ENCODE measurements around the gene MFNG.
"Not testable (repeated sequence)": the region's sequence is repeated elsewhere in the genome, so short reads cannot be mapped to it uniquely, and the experiment has no call there.

Gene MFNG

GRCh38 chr22:37473437-37473946, 12.7 kb downstream of the MFNG start:
- DNase-seq (ENCODE audit: low read depth): no peak

DNA sequence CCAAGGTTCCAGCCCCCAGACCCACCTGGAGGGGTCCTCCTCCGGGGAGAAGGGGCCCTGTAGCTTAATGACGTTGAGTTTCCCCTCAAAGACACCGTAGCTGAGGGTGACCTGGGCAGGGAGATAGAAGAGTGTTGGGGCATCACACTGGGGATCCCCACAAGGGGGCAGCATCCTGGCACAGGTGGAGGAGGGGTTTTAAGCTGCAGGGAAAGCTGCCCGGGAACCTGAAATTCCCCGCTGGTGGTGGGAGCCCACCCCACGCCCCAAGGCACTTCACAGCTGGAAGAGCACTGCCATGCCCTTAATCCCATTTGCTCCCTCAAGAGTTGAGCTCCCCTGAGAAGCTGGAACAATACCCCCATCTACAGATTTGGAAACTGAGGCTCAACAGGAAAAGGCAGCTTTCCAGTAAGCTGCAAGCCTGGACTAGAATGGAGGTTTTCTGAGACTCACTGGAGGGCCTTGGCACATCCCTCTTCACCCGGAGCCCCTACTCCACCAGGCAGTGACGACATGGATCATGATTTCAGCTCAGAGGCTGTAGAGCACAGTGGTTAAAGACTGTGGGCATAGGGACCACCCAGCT, 13.7 kb downstream of the MFNG start:
- peak; percentile 32 for DNase-seq (ENCODE audit: low read depth)

GRCh38 chr22:37471727-37472417, 14.3 kb downstream of the MFNG start:
- no peak for DNase-seq (ENCODE audit: low read depth)

GRCh38 chr22:37470087-37470445, 16.1 kb downstream of the MFNG start:
- DNase-seq (ENCODE audit: low read depth): no peak

- DNase-seq (ENCODE audit: low read depth): no peak
Measured at GRCh38 chr22:37469416-37470086, 16.6 kb downstream of the MFNG start.

DNA sequence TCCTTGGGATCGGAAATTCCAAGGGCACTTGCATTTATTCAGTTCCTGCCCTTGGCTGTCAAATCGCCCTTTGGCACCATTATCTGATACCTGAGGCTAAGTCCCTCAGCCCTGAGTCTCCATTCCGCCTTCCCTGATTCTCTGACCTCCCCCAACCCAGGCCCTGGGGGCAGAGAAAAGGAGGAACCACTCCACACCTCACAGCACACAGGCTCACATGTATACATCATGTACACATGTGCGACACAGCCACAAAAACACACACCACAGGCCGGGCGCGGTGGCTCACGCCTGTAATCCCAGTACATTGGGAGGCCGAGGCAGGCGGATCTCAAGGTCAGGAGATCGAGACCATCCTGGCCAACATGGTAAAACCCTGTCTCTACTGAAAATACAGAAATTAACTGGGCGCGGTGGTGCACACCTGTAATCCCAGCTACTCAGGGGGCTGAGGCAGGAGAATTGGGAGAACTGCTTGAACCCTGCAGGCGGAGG, 17.9 kb downstream of the MFNG start:
- not testable (repeated sequence) for DNase-seq (ENCODE audit: low read depth)

GRCh38 chr22:37467391-37467955, 18.7 kb downstream of the MFNG start:
- no peak for DNase-seq (ENCODE audit: low read depth)

DNA sequence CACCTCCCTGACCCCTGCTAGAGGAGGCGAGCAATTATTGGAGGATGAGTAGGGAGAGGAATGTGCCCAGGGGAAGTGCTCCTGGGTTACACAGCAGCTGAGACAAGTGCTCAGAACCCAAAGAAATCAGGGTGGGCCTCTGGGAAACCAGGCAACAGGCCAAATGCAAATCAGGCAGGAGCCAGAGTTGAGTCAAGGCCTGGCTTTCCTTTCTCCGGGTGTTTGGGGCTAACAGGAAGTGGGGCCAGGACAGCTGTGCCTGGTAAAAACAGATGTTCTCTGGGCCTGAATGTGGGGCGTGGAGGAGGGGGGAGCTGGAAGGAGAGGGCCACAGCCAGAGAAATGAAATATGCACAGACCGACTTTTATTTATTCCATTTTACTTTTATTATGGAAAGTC, 22.0 kb downstream of the MFNG start:
- DNase-seq (ENCODE audit: low read depth): no peak

DNA sequence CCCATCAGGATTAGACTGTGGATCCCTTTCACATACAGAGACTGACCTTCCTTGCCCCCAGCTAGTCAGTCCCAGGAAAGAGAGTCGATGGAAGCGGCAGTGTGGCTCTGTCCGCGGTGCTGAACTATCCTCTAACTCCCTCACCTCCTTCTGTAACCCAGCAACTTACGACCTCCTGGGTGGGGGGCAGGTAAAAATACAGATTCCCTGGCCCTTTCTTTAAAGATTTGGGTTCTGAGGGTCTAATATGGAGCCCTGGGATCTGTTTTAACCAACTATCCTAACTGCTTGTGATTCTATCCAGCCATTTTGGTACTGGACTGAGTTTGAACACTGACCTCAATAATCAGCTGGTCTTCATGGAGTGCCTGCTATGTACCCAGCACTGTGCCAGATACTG, 23.2 kb downstream of the MFNG start:
- DNase-seq (ENCODE audit: low read depth): no peak

DNA sequence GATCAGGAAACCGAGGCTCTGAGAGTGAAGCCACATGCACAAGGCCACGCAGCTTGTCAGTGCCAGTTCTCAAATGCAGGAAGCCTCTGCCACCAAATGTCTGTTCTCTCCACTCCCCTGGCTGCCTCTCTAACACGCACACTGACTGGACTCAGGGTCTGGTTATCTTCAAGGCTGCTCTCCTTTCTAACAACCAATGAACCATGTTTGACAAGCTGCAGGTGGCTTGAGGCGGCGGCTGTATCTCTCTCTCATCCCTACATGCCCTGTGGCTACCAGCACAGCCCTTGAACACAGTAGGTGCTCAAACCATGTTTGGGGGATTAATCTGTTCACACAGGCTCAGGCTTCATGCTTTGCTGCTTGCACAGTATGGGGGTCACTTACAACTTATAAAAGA, 23.7 kb downstream of the MFNG start:
- DNase-seq (ENCODE audit: low read depth): no peak

GRCh38 chr22:37461961-37462360, 24.2 kb downstream of the MFNG start:
- DNase-seq (ENCODE audit: low read depth): no peak

DNA sequence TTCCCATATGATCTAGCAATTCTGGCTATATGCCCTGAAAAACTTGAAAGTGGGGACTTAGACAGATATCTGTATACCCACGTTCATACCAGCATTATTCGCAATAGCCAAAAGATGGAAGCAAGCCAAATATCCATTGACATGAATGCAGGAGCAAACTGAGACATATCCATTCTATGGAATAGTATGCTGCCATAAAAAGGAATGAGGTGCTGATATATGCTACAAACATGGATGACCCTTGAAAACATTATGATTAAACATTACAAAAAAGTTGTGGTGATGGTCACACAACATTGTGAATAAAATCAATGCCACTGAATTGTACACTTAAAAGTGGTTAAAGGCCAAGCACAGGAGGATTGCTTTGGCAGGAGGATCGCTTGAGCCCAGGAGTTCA, 25.5 kb downstream of the MFNG start:
- no peak for DNase-seq (ENCODE audit: low read depth)

- DNase-seq (ENCODE audit: low read depth): no peak
Measured at GRCh38 chr22:37459206-37459605, 27.0 kb downstream of the MFNG start.

GRCh38 chr22:37457093-37457893, 28.9 kb downstream of the MFNG start:
- DNase-seq (ENCODE audit: low read depth): peak; percentile 64

DNA sequence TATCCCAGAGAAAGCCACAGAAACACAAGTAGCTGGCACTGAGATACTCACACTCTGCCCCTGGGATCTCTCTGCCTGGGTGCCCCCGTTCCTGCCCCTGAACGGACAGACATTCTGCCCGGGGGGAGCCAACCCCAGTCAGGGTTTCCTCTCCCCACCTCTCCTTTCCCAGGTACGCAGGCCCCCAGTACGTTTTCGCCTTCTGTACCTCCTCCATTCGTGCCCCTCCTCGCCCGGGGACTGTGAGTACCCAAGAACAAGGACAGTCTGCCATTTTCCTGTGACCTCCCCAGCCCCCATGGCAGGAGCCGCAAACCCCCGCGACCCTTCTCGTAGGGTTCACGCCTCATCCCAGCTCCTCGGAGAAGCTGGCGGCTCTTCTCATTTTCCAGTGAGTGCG, 29.8 kb downstream of the MFNG start:
- no peak for DNase-seq (ENCODE audit: low read depth)

GRCh38 chr22:37455896-37456295, 30.3 kb downstream of the MFNG start:
- DNase-seq (ENCODE audit: low read depth): no peak

DNA sequence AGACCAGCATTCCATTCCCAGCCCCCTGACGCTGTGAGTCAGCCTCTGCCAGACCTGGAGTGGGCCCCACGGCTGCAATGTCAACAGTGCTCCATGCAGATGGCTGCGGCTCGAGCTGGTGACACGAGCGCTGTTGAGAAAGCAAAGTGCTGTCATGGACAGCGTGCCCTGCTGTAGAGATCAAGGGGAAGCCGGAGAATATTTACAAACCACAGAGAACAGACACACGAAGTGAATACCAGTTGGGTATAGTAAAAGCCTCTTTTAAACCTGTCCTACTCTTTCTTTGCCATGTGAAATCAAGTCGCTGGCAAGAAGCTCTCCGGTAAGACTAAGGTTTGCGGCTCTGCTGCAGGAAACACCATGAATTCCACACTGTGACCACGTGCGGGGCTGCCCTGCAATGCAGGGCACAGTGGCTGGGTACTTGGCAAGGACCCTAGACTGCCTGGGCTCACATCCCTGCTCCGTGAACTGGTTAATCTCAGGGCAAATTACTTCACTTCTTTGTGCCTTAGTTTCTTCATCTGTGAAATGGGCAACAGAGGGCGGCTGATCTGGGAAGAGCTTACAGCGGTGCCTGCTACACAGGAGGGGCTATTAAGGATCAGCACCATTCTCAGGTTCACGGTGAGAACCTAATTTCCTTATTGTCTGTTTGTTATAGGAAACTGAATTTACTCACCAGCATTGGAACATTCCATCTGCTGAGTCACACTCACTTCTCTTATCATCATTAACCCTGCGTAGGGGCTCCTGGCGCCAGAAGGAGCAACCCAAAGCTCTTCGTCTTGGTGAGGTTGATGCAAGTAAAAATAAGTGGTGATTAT, 31.1 kb downstream of the MFNG start:
- DNase-seq (ENCODE audit: low read depth): no peak

- DNase-seq (ENCODE audit: low read depth): no peak
Measured at GRCh38 chr22:37453696-37454095, 32.5 kb downstream of the MFNG start.

DNA sequence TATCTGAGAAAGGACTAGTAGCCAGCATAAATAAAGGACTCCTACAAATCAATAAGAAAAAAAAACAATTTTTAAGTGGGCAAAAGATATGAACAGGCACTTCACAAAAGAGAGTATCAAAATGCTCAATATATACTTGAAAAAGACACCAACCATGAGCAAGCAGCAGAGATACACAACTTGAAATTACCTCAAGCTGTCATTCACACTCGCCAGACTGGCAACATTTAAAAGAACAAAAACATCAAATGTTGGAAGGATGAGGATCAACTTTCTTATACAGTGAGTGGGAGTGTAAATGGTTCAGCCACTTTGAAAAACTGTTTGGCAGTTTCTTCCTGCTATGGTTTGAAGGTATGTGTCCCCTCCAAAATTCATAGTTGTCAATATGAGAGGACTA, 35.0 kb downstream of the MFNG start:
- DNase-seq (ENCODE audit: low read depth): no peak

DNA sequence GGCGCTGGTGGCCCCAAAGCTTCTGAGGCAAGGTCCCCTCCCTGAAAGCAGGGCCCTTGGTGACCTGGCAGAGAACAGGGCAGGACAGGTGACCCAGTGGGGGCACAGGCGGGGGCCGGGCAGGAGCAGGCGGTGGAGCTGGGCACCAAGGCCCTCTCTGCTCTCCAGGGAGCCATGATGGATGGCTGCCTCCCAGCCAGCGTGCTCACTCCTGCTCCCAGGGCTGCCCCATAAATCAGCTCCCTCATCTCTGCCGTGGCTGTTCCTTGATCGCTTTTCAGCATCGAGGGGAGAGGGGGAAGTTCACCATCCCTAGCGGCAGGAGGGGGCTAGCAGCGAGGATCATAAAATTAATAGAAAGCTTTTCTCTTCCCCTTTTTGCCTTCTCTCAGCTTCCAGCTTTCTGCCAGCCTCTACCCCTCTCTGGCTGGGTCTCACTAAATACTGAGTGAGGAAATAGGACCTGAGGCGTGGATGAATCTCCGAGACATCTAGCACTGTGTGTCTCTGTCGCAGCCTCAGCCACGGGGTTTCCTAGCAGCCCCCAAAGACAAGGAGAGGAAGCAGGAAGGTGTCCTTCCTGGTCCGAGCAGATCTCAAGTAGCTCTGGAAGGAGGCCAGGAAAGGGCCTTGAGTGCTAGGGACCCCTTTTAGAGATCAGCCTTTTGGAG, 36.7 kb downstream of the MFNG start:
- DNase-seq (ENCODE audit: low read depth): no peak

Measured in activated T-helper 1 cell treated with Interleukin-2 at 50 U/mL for 16 hours (primary cell).